HEK293 (cell line): ENCODE data around the gene CNOT4.
"Not testable (repeated sequence)": the region's sequence is repeated elsewhere in the genome, so short reads cannot be mapped to it uniquely, and the experiment has no call there.

Source experiments
- CTCF ChIA-PET: fragments of 350-600 bp; formaldehyde crosslinking; extraction: SDS; loops from one replicate; lab custom pipeline; 2021; ENCODE audit warnings: antibody characterized with exemption; lab: Yijun Ruan, JAX
- POLR2A ChIA-PET: fragments of 300-600 bp; formaldehyde crosslinking; extraction: SDS; loops from one replicate; lab custom pipeline; 2020; ENCODE audit warnings: antibody characterized with exemption, inconsistent platforms; lab: Yijun Ruan, JAX
- H3K27ac ChIP-seq: fragments of 200-500 bp; sonication (Bioruptor generic); 2 replicates; pipeline ENCODE4 v1.5.1; 2014; ENCODE audit warnings: low read depth, low read length, control low read depth, inconsistent platforms; ENCODE audit errors: extremely low read depth
- H3K36me3 ChIP-seq, 2 experiments: fragments of 200-500 bp in 1 of 2; sonication (Bioruptor generic) in 1 of 2; 1 replicate in 1 of 2; 2 replicates in 1 of 2; pipeline ENCODE4 v1.5.1; 2014 to 2017; ENCODE audit warnings: inconsistent platforms in 2 of 2, low read length in 2 of 2; ENCODE audit not compliant: control insufficient read depth in 2 of 2, insufficient read depth in 1 of 2
- H3K4me1 ChIP-seq: fragments of 200-500 bp; sonication (Bioruptor generic); 2 replicates; pipeline ENCODE4 v1.5.1; 2014; ENCODE audit warnings: mild to moderate bottlenecking, low read length, inconsistent platforms; ENCODE audit not compliant: control insufficient read depth, insufficient read depth
- H3K4me3 ChIP-seq: 2 replicates; pipeline ENCODE4 v1.5.1; 2011; ENCODE audit warnings: low read depth, mild to moderate bottlenecking, control low read depth, low read length, moderate library complexity
- H3K9me3 ChIP-seq: fragments of 200-500 bp; sonication (Bioruptor generic); 2 replicates; pipeline ENCODE4 v1.5.1; 2014; ENCODE audit warnings: low read depth, low read length, inconsistent platforms; ENCODE audit not compliant: control insufficient read depth, insufficient read depth
- AEBP2 ChIP-seq: fragments of 450-650 bp; formaldehyde crosslinking; IDR thresholded peaks from 2 replicates; pipeline ENCODE4 v1.5.1; 2016; ENCODE audit warnings: missing biosample characterization, missing genetic modification characterization, borderline replicate concordance
- OSR2 ChIP-seq: fragments of 450-650 bp; formaldehyde crosslinking; IDR thresholded peaks from 2 replicates; pipeline ENCODE4 v1.5.1; 2016; ENCODE audit warnings: missing biosample characterization, missing genetic modification characterization
- REST ChIP-seq: fragments of 450-650 bp; formaldehyde crosslinking; IDR thresholded peaks from 2 replicates; pipeline ENCODE4 v1.5.1; 2016; ENCODE audit warnings: missing biosample characterization, missing genetic modification characterization
- YY2 ChIP-seq: fragments of 450-650 bp; formaldehyde crosslinking; IDR thresholded peaks from 2 replicates; pipeline ENCODE4 v1.5.1; 2016; ENCODE audit warnings: missing biosample characterization, missing genetic modification characterization
- ZBTB1 ChIP-seq: fragments of 450-650 bp; formaldehyde crosslinking; IDR thresholded peaks from 2 replicates; pipeline ENCODE4 v1.5.1; 2016; ENCODE audit warnings: missing biosample characterization, missing genetic modification characterization
- ZFP41 ChIP-seq: fragments of 450-650 bp; formaldehyde crosslinking; IDR thresholded peaks from 2 replicates; pipeline ENCODE4 v1.5.1; 2016; ENCODE audit warnings: missing biosample characterization, missing genetic modification characterization, borderline replicate concordance
- ZNF112 ChIP-seq: fragments of 450-650 bp; formaldehyde crosslinking; IDR thresholded peaks from 2 replicates; pipeline ENCODE4 v1.5.0; 2017; ENCODE audit warnings: missing biosample characterization, missing genetic modification characterization
- ZNF202 ChIP-seq: fragments of 450-650 bp; formaldehyde crosslinking; IDR thresholded peaks from 2 replicates; pipeline ENCODE4 v1.5.1; 2016; ENCODE audit warnings: missing biosample characterization, missing genetic modification characterization, borderline replicate concordance
- ZNF354C ChIP-seq: fragments of 450-650 bp; formaldehyde crosslinking; IDR thresholded peaks from 2 replicates; pipeline ENCODE4 v1.5.1; 2016; ENCODE audit warnings: missing biosample characterization, missing genetic modification characterization, low read depth, borderline replicate concordance
- ZNF416 ChIP-seq: fragments of 450-650 bp; formaldehyde crosslinking; IDR thresholded peaks from 2 replicates; pipeline ENCODE4 v1.5.1; 2016; ENCODE audit warnings: missing biosample characterization, missing genetic modification characterization
- ZNF639 ChIP-seq: fragments of 450-650 bp; formaldehyde crosslinking; IDR thresholded peaks from 2 replicates; pipeline ENCODE4 v1.5.1; 2016; ENCODE audit warnings: missing biosample characterization, missing genetic modification characterization
- ZNF747 ChIP-seq: fragments of 450-650 bp; formaldehyde crosslinking; IDR thresholded peaks from 2 replicates; pipeline ENCODE4 v1.5.1; 2016; ENCODE audit warnings: missing biosample characterization, missing genetic modification characterization
- ZNF776 ChIP-seq: fragments of 450-650 bp; formaldehyde crosslinking; IDR thresholded peaks from 2 replicates; pipeline ENCODE4 v1.5.0; 2017; ENCODE audit warnings: missing biosample characterization, missing genetic modification characterization, borderline replicate concordance
- ZNF791 ChIP-seq: fragments of 450-650 bp; formaldehyde crosslinking; IDR thresholded peaks from 2 replicates; pipeline ENCODE4 v1.5.1; 2016; ENCODE audit warnings: missing biosample characterization, missing genetic modification characterization
- ZSCAN5A ChIP-seq: fragments of 450-650 bp; formaldehyde crosslinking; IDR thresholded peaks from 2 replicates; pipeline ENCODE4 v1.5.1; 2016; ENCODE audit warnings: missing biosample characterization, missing genetic modification characterization
- TF ChIP-seq, protein P1 (sequence below): fragments of 450-650 bp; formaldehyde crosslinking; IDR thresholded peaks from 2 replicates; pipeline ENCODE4 v1.5.1; 2016; ENCODE audit warnings: missing biosample characterization, missing genetic modification characterization
- TF ChIP-seq, protein P2 (sequence below): fragments of 450-650 bp; formaldehyde crosslinking; IDR thresholded peaks from 2 replicates; pipeline ENCODE4 v1.5.1; 2016; ENCODE audit warnings: missing biosample characterization, missing genetic modification characterization

The CNOT4 gene

GRCh38 chr7:135445266-135445665 lies 64.6 kb downstream of the CNOT4 start:
- H3K4me3 ChIP-seq, H3K4me1 ChIP-seq, H3K27ac ChIP-seq, H3K9me3 ChIP-seq, POLR2A ChIA-PET, H3K36me3 ChIP-seq, CTCF ChIA-PET: not testable (repeated sequence)

- ChIA-PET CTCF (interaction anchor here (0.6 to 1.3 kb wide), 3 partner anchors 26 to 82 kb away, joined by 3 to 5 read pairs (median 4); no protein-coding TSS in a partner anchor), POLR2A (interaction anchor here (0.5 kb wide), 1 partner anchor 59 kb away, joined by 3 read pairs; no protein-coding TSS in a partner anchor)
- Histone ChIP-seq H3K4me3 (no peak overlapping the region), H3K27ac (no peak overlapping the region), H3K4me1 (no peaks in the 10 kb centered on the region), H3K9me3 (no peaks in the 10 kb centered on the region), H3K36me3 (peaks cover 0 to 8% of the 10 kb centered on the region in 2 experiments; a peak in 1 of 3 replicates)
- peak; percentile 96 for TF ChIP-seq REST (tag by site-specific recombination)
- peak; percentile 72 for TF ChIP-seq OSR2 (tag by site-specific recombination)
- no peak for TF ChIP-seq ZNF416 (tag by site-specific recombination)
- TF ChIP-seq ZNF776, result no peak
- TF ChIP-seq, protein P1, sequence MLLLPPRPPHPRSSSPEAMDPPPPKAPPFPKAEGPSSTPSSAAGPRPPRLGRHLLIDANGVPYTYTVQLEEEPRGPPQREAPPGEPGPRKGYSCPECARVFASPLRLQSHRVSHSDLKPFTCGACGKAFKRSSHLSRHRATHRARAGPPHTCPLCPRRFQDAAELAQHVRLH (tag by site-specific recombination), result peak; percentile 58; the same call in 1 of the 2 replicates
These were observed 68.1 kb downstream of the CNOT4 start for GRCh38 chr7:135441791-135442190.

DNA sequence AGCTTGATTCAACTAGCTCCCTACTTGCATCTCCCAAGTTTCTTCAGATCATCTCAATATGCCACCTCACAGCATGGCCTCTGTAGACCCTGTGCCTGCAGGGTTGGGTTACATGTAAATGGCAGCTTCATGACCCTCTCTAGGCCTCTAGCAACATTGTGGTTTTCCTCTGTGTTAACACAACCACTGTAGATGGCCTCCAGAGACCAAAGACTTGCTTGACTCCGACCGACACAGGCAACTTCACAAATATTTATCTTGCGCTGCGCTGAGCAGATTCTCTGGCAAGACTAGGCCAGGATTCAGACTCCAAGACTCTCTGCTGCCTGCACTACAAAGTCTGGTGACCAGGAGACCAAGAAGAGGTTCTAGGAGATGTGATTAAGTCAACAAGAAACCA lies 75.9 kb downstream of the CNOT4 start:
- TF ChIP-seq ZNF639 (tag by site-specific recombination) (no peak), ZBTB1 (tag by site-specific recombination) (no peak), ZNF354C (no peak), ZFP41 (no peak), ZNF747 (no peak), ZSCAN5A (no peak), ZNF112 (no peak), AEBP2 (no peak), YY2 (tag by site-specific recombination) (no peak), ZNF202 (tag by site-specific recombination) (no peak), ZNF791 (tag by site-specific recombination) (no peak)
- TF ChIP-seq, protein P2, sequence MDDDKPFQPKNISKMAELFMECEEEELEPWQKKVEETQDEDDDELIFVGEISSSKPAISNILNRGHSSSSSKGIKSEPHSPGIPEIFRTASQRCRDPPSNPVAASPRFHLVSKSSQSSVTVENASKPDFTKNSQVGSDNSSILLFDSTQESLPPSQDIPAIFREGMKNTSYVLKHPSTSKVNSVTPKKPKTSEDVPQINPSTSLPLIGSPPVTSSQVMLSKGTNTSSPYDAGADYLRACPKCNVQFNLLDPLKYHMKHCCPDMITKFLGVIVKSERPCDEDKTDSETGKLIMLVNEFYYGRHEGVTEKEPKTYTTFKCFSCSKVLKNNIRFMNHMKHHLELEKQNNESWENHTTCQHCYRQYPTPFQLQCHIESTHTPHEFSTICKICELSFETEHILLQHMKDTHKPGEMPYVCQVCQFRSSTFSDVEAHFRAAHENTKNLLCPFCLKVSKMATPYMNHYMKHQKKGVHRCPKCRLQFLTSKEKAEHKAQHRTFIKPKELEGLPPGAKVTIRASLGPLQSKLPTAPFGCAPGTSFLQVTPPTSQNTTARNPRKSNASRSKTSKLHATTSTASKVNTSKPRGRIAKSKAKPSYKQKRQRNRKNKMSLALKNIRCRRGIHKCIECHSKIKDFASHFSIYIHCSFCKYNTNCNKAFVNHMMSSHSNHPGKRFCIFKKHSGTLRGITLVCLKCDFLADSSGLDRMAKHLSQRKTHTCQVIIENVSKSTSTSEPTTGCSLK, result no peak
- Histone ChIP-seq H3K36me3 (peaks cover 0 to 25% of the 10 kb centered on the region in 2 experiments; a peak in 1 of 3 replicates), H3K4me1 (no peaks in the 10 kb centered on the region), H3K4me3 (no peak overlapping the region), H3K9me3 (no peaks in the 10 kb centered on the region), H3K27ac (no peak overlapping the region)
- POLR2A ChIA-PET, result interaction anchor here (0.6 kb wide), 1 partner anchor 32 kb away, joined by 4 read pairs; no protein-coding TSS in a partner anchor
- CTCF ChIA-PET, result interaction anchor here (0.5 to 0.7 kb wide), 3 partner anchors 10 to 90 kb away, joined by 4 to 5 read pairs (median 4); no protein-coding TSS in a partner anchor
